GM12874 (cell line): ENCODE measurements around the gene PLEKHO2.
A peak's percentile ranks its signal among the peaks of the same experiment; 100 is the strongest.

Experiments
- TF ChIP-seq, protein P1 (sequence below): IDR thresholded peaks from 2 replicates; pipeline ENCODE4 v1.5.1; 2011; ENCODE audit warnings: low read depth, mild to moderate bottlenecking, control low read depth, low read length, moderate library complexity; ENCODE audit not compliant: insufficient read depth

The PLEKHO2 gene

GRCh38 chr15:64902863-64903262 is 61.1 kb downstream of the PLEKHO2 start:
- TF ChIP-seq, protein P1, sequence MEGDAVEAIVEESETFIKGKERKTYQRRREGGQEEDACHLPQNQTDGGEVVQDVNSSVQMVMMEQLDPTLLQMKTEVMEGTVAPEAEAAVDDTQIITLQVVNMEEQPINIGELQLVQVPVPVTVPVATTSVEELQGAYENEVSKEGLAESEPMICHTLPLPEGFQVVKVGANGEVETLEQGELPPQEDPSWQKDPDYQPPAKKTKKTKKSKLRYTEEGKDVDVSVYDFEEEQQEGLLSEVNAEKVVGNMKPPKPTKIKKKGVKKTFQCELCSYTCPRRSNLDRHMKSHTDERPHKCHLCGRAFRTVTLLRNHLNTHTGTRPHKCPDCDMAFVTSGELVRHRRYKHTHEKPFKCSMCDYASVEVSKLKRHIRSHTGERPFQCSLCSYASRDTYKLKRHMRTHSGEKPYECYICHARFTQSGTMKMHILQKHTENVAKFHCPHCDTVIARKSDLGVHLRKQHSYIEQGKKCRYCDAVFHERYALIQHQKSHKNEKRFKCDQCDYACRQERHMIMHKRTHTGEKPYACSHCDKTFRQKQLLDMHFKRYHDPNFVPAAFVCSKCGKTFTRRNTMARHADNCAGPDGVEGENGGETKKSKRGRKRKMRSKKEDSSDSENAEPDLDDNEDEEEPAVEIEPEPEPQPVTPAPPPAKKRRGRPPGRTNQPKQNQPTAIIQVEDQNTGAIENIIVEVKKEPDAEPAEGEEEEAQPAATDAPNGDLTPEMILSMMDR = no peak

DNA sequence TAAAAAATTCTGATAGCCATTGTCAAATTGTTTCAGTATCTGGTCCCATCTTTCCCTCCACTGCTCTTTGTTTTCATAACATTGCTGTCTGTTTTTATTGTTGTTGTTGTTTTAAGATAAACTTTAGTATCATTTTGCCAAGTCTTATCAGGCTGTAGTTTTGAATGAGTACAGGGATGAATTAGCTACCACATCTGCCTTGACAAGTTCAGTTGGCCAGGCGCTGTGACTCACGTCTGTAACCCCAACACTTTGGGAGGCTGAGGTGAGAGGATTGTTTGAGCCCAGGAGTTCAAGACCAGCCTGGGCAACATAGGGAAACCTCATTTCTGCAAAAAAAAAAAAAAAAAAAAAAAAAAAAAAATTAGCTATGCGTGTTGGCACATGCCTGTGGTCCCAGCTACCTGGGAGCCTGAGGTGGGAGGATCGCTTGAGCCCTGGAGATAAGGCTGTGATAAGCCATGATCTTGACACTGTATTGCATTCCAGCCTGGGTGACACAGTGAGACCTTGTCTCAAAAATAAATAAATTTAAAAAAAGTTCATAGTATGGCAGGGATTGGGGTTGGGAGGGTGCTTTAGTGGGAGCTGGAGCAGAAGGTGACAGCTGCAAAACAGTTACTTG is 61.7 kb downstream of the PLEKHO2 start:
- TF ChIP-seq, protein P1 = no peak

DNA sequence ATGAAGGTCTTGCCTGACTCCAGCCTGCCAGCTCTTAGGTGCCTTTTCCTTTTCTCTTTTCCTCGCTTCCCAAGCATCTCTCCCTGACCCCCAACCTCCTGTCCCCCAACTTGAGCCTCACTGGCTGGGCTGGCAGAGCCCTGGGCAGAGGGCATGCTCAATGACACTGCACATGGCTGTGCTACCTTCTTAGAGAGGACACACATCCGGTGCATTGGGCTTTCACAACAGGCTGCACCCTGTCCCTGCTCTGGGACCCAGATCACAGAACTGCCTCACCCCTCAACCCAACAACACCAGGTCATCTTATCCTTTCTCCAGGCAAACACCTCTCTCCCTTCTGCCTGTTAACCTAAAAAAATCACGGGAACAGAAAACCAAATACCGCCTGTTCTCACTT is 62.5 kb downstream of the PLEKHO2 start:
- TF ChIP-seq, protein P1 = no peak

DNA sequence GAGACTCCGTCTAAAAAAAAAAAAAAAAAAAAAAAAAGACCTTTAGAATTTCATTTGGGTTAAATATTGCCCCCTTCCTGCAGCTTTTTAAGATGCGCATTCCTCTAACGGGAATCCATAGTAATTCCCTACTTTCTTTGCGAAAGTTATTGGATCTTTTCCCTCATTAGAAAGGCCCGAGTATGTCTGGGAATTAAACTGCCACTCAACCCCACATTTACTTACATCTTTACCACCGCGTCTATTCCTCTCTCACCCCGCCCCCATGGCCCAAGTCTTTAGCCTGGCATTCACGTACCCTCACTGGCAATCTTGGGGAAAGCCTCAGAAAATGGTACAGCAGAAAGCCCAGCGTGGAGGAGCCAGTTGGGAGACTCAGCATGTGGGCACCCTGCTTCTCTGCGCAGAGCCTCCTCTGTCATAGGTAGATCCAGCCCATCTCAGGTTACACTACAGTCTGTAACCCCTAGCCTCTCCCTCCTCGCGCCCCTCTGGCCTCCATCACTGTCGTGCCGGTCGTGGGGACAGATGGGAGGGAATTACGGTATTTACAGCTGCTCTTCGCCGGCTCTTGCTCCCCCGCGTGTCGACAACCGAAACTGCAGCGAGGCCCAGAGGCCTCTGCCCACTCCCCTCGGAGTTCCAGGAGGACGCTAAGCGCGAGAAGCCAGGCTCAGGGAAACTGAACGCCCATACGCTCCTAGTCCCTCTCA is 63.6 kb downstream of the PLEKHO2 start:
- TF ChIP-seq, protein P1 = peak; percentile 92

- TF ChIP-seq, protein P1 = no peak
These were observed 64.2 kb downstream of the PLEKHO2 start for GRCh38 chr15:64905941-64906340.

DNA sequence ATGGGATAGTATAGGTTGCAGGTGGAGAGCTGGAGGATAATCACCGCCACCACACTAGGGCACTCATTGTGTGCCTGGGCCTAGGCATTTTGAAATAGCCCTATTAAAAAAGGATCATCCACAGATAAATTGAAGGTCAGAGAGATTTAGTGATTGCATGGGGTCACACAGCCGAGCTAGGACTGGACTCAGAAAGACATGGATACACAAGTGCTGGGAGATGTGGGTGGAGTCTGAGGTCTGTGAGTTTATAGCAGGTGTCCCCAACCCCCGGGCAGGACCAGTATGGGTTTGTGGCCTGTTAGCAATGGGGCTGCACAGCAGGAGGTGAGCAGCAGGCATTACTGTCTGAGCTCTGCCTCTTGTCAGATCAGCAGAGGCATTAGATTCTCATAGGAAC is 64.7 kb downstream of the PLEKHO2 start:
- TF ChIP-seq, protein P1 = no peak

- TF ChIP-seq, protein P1 = no peak
These were observed 66.3 kb downstream of the PLEKHO2 start for GRCh38 chr15:64907991-64908390.
